Testis (tissue), 3 donors: ENCODE data around the gene HK1. TPM values are rescaled to one million over a fixed set of nuclear protein-coding genes. Genes with fewer than 3 reads are reported as not detected.

ENCODE experiments used
- DNase-seq: peaks from one replicate; pipeline ENCODE4 v3.0.0-alpha.2; 2019
- H3K27ac ChIP-seq, 2 donors: fragments of 200-600 bp; sonication (generic); one replicate each; pipeline ENCODE4 v1.5.1; 2019
- H3K27me3 ChIP-seq: fragments of 200-600 bp; sonication (generic); one replicate; pipeline ENCODE4 v1.5.1; 2019
- H3K36me3 ChIP-seq: fragments of 200-600 bp; sonication (generic); one replicate; pipeline ENCODE4 v1.5.1; 2017; ENCODE audit warnings: low read depth; ENCODE audit errors: missing control alignments
- H3K4me1 ChIP-seq: fragments of 200-600 bp; sonication (generic); one replicate; pipeline ENCODE4 v1.5.1; 2019
- H3K4me3 ChIP-seq, 2 donors: fragments of 200-600 bp; sonication (generic); one replicate each; pipeline ENCODE4 v1.5.1; 2017 to 2019
- H3K9me3 ChIP-seq: fragments of 200-600 bp; sonication (generic); one replicate; pipeline ENCODE4 v1.5.1; 2017
- POLR2A ChIP-seq: fragments of 450-650 bp; IDR thresholded peaks from one replicate; pipeline ENCODE4 v1.6.1; 2017; ENCODE audit warnings: antibody characterized with exemption, mild to moderate bottlenecking, moderate library complexity
- WGBS, 2 donors: methylation state at CpG; one replicate each; pipeline ENCODE4 v1.1.5; 2018; 5-methylcytosine and 5-hydroxymethylcytosine counted together
- intact Hi-C: fragments of 100-400 bp; cut with DNase I; formaldehyde crosslinking; loops from one replicate; pipeline ENCODE4 v1.15.1; 2023; ENCODE audit warnings: low total_unique reads
- polyA plus RNA-seq: library from polyadenylated mRNA; stranded (reverse); fragments of 350-450 nt; fragmentation: Illumina TruSeq; extraction: RNeasy Lipid Tissue Mini Kit (QIAGEN cat#74804); gene quantifications from one replicate; pipeline ENCODE4 v1.2.3, GENCODE V29; 2014; ENCODE audit warnings: low read depth, low replicate concordance; ENCODE audit not compliant: insufficient read depth
- total RNA-seq, 2 donors: library from RNA; depleted of rRNA; stranded (reverse); fragments of >200 nt; gene quantifications; one replicate each; pipeline ENCODE4 v1.2.3, GENCODE V29; 2016
- TF ChIP-seq, protein P1 (sequence below), 3 experiments: fragments of 450-650 bp in 2 of 3; fragments of 200-600 bp in 1 of 3; sonication (generic) in 1 of 3; IDR thresholded peaks; one replicate each; pipeline ENCODE4 v1.5.1; 2016 to 2019; ENCODE audit warnings: antibody characterized with exemption in 3 of 3, mild to moderate bottlenecking in 2 of 3, moderate library complexity in 1 of 3

The HK1 gene
- total and polyA plus RNA-seq, 3 donors from 2014 or later = 62.3 to 179 (median 143) TPM

GRCh38 chr10:69353977-69354635 is 75.8 kb downstream of the HK1 start:
- no peaks in the 10 kb centered on the region for H3K9me3 ChIP-seq
- WGBS, 2 donors = 87 to 90% methylated on average over 8 of the region's 8 CpGs
- no peaks in the 10 kb centered on the region for H3K4me1 ChIP-seq
- no peak overlapping the region for H3K27ac ChIP-seq
- no peaks in the 10 kb centered on the region for H3K27me3 ChIP-seq
- intact Hi-C loops = no loop called here
- no peaks in the 10 kb centered on the region for H3K36me3 ChIP-seq
- DNase-seq = no peak
- no peak overlapping the region for H3K4me3 ChIP-seq
- TF ChIP-seq, protein P1, sequence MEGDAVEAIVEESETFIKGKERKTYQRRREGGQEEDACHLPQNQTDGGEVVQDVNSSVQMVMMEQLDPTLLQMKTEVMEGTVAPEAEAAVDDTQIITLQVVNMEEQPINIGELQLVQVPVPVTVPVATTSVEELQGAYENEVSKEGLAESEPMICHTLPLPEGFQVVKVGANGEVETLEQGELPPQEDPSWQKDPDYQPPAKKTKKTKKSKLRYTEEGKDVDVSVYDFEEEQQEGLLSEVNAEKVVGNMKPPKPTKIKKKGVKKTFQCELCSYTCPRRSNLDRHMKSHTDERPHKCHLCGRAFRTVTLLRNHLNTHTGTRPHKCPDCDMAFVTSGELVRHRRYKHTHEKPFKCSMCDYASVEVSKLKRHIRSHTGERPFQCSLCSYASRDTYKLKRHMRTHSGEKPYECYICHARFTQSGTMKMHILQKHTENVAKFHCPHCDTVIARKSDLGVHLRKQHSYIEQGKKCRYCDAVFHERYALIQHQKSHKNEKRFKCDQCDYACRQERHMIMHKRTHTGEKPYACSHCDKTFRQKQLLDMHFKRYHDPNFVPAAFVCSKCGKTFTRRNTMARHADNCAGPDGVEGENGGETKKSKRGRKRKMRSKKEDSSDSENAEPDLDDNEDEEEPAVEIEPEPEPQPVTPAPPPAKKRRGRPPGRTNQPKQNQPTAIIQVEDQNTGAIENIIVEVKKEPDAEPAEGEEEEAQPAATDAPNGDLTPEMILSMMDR (IDR thresholded peaks at IDR 0.05) = no peak
- TF ChIP-seq POLR2A = no peak

DNA sequence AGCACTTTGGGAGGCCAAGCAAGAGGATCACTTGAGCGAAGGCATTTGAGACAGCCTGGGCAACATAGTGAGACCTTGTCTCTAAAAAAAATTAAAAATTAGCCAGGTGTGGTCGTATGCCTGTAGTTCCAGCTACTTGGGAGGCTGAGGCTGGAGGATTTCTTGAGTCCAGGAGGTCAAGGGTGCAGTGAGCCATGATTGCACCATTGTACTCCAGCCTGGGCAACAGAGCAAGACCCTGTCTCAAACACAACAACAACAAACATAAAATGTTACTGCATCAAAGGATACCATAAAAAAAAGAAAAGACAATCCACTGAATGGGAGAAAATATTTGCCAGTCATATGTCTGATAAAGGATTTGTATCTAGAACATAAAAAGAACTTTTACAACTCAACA is 77.9 kb downstream of the HK1 start:
- no peak overlapping the region for H3K4me3 ChIP-seq
- 81 to 93% methylated on average over 2 of the region's 2 CpGs for WGBS, 2 donors
- no peaks in the 10 kb centered on the region for H3K36me3 ChIP-seq
- H3K27ac ChIP-seq = no peak overlapping the region
- intact Hi-C loops = no loop called here
- H3K9me3 ChIP-seq = no peaks in the 10 kb centered on the region
- DNase-seq = no peak
- TF ChIP-seq, protein P1 (IDR thresholded peaks at IDR 0.05) = no peak
- TF ChIP-seq POLR2A = no peak
- no peaks in the 10 kb centered on the region for H3K4me1 ChIP-seq
- no peaks in the 10 kb centered on the region for H3K27me3 ChIP-seq

DNA sequence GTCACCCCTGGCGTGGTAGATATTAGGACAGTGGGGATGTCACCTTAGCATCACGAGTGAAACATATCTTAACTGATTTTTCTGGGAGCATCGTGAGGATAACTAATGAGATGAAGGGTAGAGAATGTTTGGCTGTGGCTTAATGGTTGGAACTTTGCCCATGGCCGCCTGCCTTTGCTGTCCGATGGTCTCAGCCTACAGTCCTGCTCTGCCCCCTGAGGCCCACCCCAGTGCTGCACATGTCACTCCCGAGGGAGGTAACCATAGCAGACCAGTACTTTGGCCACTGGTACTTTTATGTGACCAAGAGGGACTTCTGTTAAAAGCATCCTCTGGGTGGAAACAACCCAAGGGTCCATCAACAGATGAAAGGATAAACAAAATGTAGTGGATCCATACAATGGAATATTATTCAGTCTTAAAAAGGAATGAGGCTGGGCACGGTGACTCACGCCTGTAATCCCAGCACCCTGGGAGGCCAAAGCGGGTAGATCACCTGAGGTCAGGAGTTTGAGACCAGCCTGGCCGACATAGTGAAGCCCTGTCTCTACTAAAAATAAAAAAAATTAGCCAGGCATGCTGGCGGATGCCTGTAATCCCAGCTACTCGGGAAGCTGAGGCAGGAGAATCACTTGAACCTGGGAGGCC is 80.0 kb downstream of the HK1 start:
- 84 to 85% methylated on average over 12 of the region's 12 CpGs for WGBS, 2 donors
- Histone ChIP-seq H3K9me3 (no peaks in the 10 kb centered on the region), H3K27me3 (no peaks in the 10 kb centered on the region), H3K36me3 (no peaks in the 10 kb centered on the region), H3K27ac (no peak overlapping the region), H3K4me1 (no peaks in the 10 kb centered on the region), H3K4me3 (no peak overlapping the region)
- intact Hi-C loops = no loop called here
- TF ChIP-seq POLR2A = no peak
- TF ChIP-seq, protein P1 (IDR thresholded peaks at IDR 0.05) = no peak
- no peak for DNase-seq

DNA sequence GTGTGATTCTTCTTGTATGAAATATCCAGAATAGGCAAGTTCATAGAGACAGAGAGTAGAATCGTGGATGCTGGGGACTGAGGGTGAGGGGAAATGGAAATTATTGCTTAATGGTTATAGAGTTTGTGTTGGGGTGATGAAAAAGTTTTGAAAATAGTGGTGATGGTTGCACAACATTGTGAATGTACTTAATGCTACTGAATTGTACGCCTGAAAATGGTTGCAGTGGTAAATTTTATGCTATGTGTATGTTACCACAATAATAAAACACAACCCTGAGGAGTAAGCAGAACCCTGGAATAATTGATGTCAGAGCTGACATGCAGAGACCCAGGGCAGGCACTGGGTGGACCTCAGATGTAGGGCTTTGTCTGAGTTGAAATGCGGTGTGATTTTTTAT is 80.9 kb downstream of the HK1 start:
- 87 to 91% methylated on average over 3 of the region's 3 CpGs for WGBS, 2 donors
- Histone ChIP-seq H3K27ac (no peak overlapping the region), H3K36me3 (no peaks in the 10 kb centered on the region), H3K27me3 (no peaks in the 10 kb centered on the region), H3K4me3 (no peak overlapping the region), H3K4me1 (no peaks in the 10 kb centered on the region), H3K9me3 (no peaks in the 10 kb centered on the region)
- intact Hi-C loops = no loop called here
- TF ChIP-seq, protein P1 (IDR thresholded peaks at IDR 0.05) = no peak
- TF ChIP-seq POLR2A = no peak
- DNase-seq = no peak

DNA sequence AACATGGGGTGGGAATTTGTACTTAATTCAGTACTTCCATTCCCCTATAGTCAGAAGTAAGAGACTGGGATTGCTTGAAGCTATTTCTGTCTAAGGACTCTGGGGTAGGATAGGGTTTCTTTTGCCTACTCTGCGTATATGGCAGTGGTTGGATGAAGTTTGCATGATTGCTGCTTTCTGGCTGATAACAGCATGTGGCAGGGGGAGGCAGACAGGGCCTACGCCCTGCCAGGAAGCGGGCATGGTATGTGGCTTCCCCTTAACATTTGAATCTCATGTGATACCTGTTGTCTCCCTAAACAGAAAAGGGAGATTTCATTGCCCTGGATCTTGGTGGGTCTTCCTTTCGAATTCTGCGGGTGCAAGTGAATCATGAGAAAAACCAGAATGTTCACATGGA is 81.3 kb downstream of the HK1 start:
- 88 to 97% methylated on average over 5 of the region's 5 CpGs for WGBS, 2 donors
- no peak overlapping the region for H3K27ac ChIP-seq
- H3K27me3 ChIP-seq = no peaks in the 10 kb centered on the region
- no peaks in the 10 kb centered on the region for H3K4me1 ChIP-seq
- no peak overlapping the region for H3K4me3 ChIP-seq
- no peaks in the 10 kb centered on the region for H3K9me3 ChIP-seq
- intact Hi-C loops = no loop called here
- no peaks in the 10 kb centered on the region for H3K36me3 ChIP-seq
- DNase-seq = no peak
- TF ChIP-seq POLR2A = no peak
- TF ChIP-seq, protein P1 (IDR thresholded peaks at IDR 0.05) = no peak
